Mucosa of stomach (tissue), 1 donor: ENCODE measurements around the gene THOC6.

Experiments
- H3K27me3 ChIP-seq: one replicate; pipeline ENCODE4 v1.7.0; 2013; ENCODE audit warnings: mild to moderate bottlenecking, low read length; ENCODE audit not compliant: control insufficient read depth, insufficient read depth
- H3K36me3 ChIP-seq: one replicate; pipeline ENCODE4 v1.7.0; 2013; ENCODE audit warnings: low read length; ENCODE audit not compliant: control insufficient read depth, insufficient read depth
- H3K4me1 ChIP-seq: one replicate; pipeline ENCODE4 v1.7.0; 2013; ENCODE audit warnings: mild to moderate bottlenecking, low read length; ENCODE audit not compliant: control insufficient read depth, insufficient read depth
- H3K4me3 ChIP-seq: one replicate; pipeline ENCODE4 v1.7.0; 2013; ENCODE audit warnings: low read length
- H3K9ac ChIP-seq: one replicate; pipeline ENCODE4 v1.7.0; 2013; ENCODE audit warnings: mild to moderate bottlenecking, low read length, moderate library complexity
- H3K9me3 ChIP-seq: one replicate; pipeline ENCODE4 v1.7.0; 2013; ENCODE audit warnings: mild to moderate bottlenecking, low read length, moderate library complexity; ENCODE audit not compliant: control insufficient read depth
- donor health status: Pancreatic carcinoma.

The THOC6 gene

DNA sequence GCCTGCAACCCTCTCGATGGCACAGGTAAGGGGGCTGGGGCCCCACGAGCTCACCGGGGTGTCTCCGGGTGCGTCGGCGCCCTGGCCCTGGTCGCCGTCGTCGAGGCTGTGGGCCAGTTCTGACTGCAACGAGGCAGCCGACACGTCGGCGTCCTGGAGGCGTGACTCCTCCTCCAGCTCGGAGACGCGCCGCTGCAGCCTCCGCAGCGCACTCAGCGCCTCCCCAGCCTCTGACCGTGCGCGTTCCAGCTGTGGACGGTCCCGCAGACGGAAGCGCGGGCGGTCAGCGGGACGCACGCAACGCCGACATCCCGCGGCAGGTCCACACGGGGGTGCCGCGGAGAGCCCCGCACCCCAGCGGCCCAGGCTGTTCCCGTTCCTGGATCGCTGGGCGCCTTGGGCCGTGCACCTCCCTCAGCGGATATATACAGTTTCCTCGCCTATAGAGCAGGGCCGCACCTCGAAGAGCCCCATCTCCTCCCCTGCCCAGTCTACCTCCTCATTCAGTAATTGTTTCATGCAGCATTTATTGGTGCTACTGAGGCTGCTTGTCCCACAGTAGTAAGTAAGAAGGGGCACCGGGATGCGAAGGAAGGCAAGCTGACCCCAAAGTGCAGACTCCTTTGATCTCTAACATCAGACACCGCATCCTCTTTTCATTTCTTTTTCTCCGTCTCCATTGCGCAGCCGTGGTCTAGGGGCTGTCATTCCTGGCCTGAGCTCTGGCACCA lies 5.8 kb downstream of the THOC6 start:
- H3K27me3 ChIP-seq = peaks cover 16% of the 10 kb centered on the region
- H3K4me3 ChIP-seq = no peak overlapping the region
- H3K9ac ChIP-seq = no peak overlapping the region
- no peaks in the 10 kb centered on the region for H3K36me3 ChIP-seq
- peaks cover 15% of the 10 kb centered on the region for H3K4me1 ChIP-seq
- H3K9me3 ChIP-seq = no peaks in the 10 kb centered on the region

DNA sequence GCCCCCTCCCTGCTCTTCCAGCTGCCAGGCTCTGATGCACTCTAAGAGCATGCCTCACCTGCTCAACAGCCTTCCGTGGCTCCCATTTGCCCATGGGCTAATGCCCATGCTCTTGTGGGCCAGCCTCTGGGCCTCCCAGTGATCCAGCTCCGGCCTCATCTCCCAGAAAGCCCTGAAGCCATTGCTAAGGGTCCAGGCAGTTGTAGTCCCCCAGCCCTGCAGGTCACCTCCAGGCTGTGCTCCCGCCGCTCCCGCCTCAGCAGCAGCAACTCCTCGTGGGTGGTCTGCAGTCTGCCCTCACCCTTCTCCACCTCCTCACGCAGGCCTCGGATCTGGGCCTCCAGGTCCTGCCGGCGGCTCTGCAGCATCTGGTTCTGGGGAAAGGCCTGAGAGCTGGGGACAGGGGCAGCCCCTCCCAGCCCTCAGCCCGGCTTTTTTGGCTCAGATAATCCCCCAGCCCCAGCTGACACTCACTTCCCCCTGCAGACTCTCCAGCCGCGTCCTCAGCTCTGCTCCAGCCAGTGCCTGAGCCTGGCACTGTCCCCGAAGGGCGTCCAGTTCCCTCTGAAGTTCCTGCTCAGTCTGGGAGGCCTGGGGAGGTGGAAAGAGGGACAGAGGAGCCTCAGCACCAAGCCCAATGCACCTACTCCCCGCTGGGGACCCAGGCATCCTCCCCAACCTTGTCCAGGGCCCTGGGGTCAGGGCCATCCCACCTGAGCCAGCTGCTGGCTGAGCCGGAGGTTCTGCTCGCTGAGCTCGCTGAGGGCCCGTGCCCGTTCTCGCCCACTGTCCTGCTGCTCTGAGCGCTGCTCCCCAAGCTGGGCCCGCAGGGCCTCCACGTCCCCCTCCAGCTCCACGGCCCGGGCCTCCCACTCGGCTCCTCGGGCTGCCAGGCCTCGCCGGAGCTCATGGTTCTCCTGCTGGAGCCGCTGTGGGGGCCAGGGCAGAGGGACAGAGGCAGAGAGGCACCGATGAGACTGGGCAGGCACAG lies 6.7 kb downstream of the THOC6 start:
- no peaks in the 10 kb centered on the region for H3K36me3 ChIP-seq
- H3K9ac ChIP-seq = no peak overlapping the region
- peaks cover 20% of the 10 kb centered on the region for H3K27me3 ChIP-seq
- no peaks in the 10 kb centered on the region for H3K9me3 ChIP-seq
- no peak overlapping the region for H3K4me3 ChIP-seq
- H3K4me1 ChIP-seq = peaks cover 17% of the 10 kb centered on the region

DNA sequence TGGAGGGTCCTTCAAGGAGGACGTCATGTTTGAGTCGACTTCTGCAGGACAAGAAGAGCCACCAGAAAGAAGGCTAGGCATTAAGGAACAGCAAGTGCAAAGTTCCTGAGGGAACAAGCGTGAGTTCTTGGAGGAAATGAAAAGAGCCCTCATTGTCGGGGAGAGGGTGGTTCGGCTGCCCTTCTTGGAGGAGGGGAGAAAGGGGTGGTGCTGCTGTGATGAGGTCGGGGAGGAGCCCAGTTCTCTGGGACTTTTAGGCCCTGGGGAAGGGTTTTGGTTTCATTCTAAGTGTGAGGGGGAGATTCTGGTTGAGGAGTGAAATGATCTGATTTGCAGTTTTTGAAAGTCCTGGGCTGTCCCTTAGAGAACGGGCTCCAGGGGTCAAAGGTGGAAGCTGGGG lies 8.8 kb downstream of the THOC6 start:
- H3K4me1 ChIP-seq = peaks cover 29% of the 10 kb centered on the region
- peaks cover 38% of the 10 kb centered on the region for H3K27me3 ChIP-seq

DNA sequence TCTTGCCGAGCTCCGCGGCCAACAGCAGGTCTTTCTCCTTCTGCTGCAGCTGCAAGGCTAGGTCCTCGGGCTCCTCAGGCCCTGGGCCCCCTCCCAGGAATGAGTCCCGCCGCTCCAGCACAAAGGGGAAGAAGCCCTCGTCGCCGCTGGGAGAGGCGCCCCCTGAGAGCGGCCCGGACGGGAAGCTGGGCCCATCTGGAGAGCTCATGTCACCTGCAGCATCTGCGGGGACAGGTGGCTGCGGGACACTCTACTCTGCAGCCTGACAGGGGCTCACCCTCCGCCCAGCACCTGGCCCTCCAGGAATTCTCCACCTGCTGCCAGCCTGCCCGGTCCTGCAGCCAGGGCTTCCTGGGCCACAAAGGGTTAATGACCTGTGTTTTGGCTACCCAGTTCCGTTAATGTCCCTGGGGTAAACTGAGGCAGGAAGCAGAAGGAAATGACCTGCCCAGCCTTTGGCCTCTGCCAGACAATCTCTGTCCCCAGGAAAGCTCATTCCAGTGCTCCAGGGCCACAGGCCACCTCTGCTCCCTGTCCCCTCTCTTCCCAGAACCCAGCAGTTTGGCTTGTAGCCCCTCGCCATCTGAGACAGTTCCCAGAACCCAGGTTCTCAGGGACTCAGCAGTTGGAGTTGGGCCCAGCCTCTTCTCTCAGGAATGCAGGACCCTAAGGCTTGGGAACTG lies 11.6 kb downstream of the THOC6 start:
- H3K4me1 ChIP-seq = peaks cover 29% of the 10 kb centered on the region
- H3K27me3 ChIP-seq = peaks cover 51% of the 10 kb centered on the region
- peak overlapping the region; percentile 91 for H3K9ac ChIP-seq
- H3K36me3 ChIP-seq = no peaks in the 10 kb centered on the region
- H3K9me3 ChIP-seq = no peaks in the 10 kb centered on the region
- peak overlapping the region; percentile 46 for H3K4me3 ChIP-seq

More for the DNA sequence above, 8.8 kb downstream of the THOC6 start:
- Histone ChIP-seq H3K9me3 (no peaks in the 10 kb centered on the region), H3K9ac (no peak overlapping the region), H3K4me3 (no peak overlapping the region), H3K36me3 (no peaks in the 10 kb centered on the region)

DNA sequence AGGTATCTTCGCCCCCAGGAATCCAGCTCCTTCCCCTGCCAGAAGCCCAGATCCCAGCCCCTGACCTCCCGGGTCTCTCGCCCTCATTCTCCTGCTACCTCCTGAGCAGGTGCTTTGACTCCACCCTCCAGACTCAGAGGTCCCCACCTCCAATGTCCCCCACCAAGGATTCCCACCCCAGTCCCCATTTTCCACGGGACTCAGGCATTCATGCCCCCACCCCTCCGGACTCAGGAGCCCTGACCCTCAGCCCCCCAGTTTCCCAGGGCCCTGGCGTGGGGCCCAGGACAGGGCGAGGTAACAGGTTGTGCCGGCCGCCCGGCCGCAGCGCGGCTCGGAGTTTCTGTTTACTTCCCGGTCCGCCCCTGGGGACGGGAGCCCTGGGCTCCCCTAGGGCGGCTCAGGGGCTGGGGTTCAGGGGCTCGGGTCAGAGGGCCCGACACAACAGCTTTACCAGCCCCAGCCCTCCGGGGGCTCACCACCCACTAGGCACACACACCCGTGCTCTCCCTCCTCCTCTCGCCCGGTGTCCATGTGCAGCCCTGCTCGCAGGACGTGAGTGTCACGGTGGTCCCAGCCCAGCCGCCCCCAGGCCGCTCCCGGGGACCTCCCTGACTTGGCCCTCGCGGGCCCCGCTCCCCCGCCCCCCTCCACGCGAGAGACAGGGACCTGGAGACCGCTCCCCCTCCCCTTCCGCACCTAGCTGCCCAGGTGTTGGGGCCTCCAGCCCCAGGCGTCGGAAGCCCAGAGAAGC lies 12.3 kb downstream of the THOC6 start:
- Histone ChIP-seq H3K36me3 (no peaks in the 10 kb centered on the region), H3K9ac (peak overlapping the region; percentile 91), H3K27me3 (peaks cover 47% of the 10 kb centered on the region), H3K9me3 (no peaks in the 10 kb centered on the region), H3K4me3 (peak overlapping the region; percentile 46), H3K4me1 (peaks cover 26% of the 10 kb centered on the region)

DNA sequence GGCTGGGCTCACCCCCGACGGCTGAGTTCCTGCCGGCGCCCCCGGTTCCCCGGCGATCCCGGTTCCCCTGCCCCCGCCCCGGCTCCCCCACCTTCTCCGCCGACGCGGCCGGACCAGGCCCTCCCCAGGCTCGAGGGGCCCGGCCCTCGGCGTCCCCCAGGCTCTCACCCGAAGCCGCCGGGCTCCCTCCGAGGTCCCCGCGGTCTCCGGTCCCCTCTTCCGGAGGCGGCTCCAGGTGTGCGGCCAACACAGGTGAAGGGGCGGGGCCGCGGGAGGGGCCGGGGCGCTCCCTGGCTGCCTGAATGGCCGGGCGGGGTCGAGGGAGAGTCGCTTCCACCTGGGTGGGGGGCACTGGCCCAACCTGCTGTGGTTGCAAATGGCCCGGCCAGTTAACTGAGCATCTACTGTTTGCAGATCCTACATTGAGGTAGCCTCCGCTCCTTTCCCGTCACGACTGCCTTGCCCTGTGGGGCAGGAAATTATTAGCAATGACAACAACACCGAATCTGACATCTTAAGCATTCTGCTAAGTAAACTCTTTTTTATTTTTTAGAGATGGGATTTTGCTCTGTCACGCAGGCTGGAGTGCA lies 13.0 kb downstream of the THOC6 start, which contains the start of gene BICDL2:
Gene BICDL2 (minus strand): TSS at position 219 of the 590 bp plus-strand sequence. CDS start 1,448 bp downstream, outside the sequence.
- Histone ChIP-seq H3K27me3 (peaks cover 47% of the 10 kb centered on the region), H3K9me3 (no peaks in the 10 kb centered on the region), H3K9ac (peak within 1 kb of the TSS; percentile 91), H3K4me3 (peak within 1 kb of the TSS; percentile 46), H3K4me1 (peaks cover 20% of the 10 kb centered on the region), H3K36me3 (no peaks in the 10 kb centered on the region)

DNA sequence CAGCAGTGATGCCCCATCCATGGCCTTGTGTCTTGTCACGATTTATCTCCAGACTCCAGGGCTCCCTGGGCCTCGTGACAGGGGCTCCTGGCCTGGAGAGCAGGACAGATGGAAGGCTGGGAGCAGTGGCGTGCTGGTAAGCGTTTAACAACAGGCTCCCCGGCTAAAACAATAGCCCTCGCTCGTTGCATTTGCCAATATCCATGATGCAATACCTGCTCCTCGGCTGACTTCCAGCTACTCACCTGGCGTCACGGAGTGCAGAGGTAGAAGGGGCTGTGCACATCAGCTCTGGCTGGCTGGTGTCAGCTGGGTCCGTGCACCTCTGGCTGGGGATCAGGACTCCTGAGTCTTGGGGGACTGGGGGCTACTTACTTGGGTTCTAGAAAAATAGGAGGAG lies 14.4 kb downstream of the THOC6 start:
- peaks cover 50% of the 10 kb centered on the region for H3K27me3 ChIP-seq
- peaks cover 20% of the 10 kb centered on the region for H3K4me1 ChIP-seq
- no peaks in the 10 kb centered on the region for H3K9me3 ChIP-seq
- no peak overlapping the region for H3K9ac ChIP-seq
- no peak overlapping the region for H3K4me3 ChIP-seq
- no peaks in the 10 kb centered on the region for H3K36me3 ChIP-seq

DNA sequence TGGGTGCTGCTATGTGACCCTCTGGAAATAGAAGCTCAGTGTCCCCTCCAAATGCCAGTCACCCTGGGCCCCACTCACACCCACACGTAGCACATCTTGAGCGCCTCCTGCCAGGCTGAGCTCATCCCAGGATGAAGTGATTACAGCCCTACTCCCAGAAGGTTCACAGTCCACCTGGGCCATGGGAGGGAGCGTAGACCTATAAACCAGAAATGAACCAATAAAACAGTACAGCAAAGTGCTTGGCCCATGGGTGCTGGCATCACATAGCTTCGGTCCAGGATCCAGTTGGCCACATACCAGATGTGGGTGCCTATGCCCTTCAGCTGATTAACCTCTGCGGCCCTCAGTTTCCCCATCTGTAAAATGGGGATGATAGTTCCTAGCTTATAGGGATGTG lies 15.1 kb downstream of the THOC6 start:
- H3K9ac ChIP-seq = no peak overlapping the region
- peaks cover 56% of the 10 kb centered on the region for H3K27me3 ChIP-seq

DNA sequence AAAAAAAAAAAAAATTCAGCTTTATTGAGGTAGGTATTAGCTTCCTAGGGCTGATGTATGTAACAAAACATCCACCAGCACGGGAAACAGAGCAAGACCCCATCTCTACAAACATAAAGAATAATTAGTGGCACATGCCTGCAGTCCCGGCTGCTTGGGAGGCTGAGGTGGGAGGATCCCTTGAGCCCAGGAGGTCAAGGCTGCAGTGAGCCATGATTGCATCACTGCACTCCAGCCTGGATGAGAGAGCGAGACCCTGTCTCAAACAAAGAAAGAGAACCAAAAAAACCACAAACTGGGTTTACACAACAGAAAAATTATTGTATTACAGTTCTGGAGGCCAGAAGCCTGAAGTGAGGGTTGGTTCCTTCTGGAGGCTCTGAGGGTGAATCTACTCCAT lies 18.5 kb downstream of the THOC6 start:
- Histone ChIP-seq H3K27me3 (peaks cover 70% of the 10 kb centered on the region), H3K4me1 (peaks cover 19% of the 10 kb centered on the region), H3K36me3 (no peaks in the 10 kb centered on the region), H3K9me3 (no peaks in the 10 kb centered on the region), H3K4me3 (no peak overlapping the region), H3K9ac (no peak overlapping the region)

More for the DNA sequence above, 15.1 kb downstream of the THOC6 start:
- Histone ChIP-seq H3K36me3 (no peaks in the 10 kb centered on the region), H3K4me1 (peaks cover 20% of the 10 kb centered on the region), H3K9me3 (no peaks in the 10 kb centered on the region), H3K4me3 (no peak overlapping the region)

DNA sequence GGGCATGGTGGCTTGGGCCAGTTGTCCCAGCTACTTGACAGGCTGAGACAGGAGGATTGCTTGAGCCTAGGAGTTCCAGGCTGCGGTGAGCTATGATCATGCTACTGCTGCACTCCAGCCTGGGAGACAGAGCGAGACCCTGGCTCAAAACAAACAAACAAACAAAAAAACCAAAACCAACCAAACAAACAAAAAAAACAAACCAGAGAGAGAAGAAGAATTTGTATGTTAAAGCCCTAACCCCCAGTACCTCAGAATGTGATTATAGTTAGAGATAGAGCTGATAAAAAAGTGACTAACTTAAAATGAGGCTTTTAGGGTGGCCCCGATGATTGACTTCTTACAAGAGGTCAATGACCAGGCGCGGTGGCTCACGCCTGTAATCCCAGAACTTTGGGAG lies 20.9 kb downstream of the THOC6 start:
- Histone ChIP-seq H3K36me3 (no peaks in the 10 kb centered on the region), H3K4me3 (no peak overlapping the region), H3K9ac (no peak overlapping the region), H3K27me3 (peaks cover 71% of the 10 kb centered on the region), H3K9me3 (no peaks in the 10 kb centered on the region), H3K4me1 (peaks cover 13% of the 10 kb centered on the region)
